Measurements from ENCODE around the gene LCNL1.

The LCNL1 gene

DNA sequence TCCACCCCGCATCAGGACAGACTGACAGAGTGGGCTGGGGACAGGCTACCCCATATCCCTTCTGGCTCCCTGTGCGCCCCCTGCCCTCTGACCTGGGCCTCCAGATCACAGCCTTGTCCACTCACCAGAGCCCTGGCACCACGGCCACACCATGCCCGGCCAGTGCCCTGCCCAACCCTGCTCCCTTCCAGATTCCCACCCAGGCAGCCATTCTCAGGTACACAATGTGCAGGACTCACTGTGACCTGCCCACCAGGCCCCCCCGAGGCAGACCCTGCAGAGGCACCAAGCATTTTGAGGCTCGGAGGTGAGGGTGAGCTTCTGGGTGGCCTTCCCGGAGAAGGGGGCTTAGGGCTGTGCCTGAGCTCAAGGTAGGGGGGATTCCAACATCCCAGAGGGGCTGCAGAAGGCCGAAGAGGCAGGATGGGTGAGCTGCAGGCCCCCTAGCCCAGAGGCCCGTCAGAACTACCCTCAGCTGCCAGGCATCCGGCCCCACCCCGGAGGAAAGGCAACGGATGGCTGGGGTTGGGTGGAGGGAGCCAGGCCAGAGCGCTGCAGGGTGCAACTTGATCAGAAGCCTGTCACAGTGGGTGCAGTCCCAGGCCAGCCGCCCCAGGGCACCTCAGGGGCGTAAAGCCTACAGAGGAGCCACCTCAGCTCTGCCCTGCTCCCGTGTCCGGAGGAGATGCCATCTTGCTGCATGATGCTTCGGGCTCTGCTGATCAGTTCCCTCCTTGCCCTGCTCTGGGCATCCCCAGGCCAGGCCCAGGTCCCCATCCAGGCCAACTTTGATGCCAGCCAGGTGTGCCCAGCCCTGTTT, at the start of gene LCNL1:
Gene LCNL1, plus strand, starts transcription at position 762 of the 820 bp plus-strand sequence. CDS start 594 bp downstream, outside the sequence.
- Histone ChIP-seq H3K4me1 (ENCODE audit: control insufficient read depth in 1 of 2, insufficient read depth in 2 of 2, low read length in 2 of 2) (peaks cover 0 to 7% of the 10 kb centered on the region in 2 donors), H3K9ac (ENCODE audit: low read depth in 1 of 2, low read length in 2 of 2) (no peak within 1 kb of the TSS), H3K27me3 (ENCODE audit: control insufficient read depth in 1 of 2, insufficient read depth in 2 of 2, low read length in 2 of 2) (peaks cover 18 to 22% of the 10 kb centered on the region in 2 donors), H3K36me3 (ENCODE audit: control insufficient read depth in 1 of 2, insufficient read depth in 2 of 2, low read length in 2 of 2) (no peaks in the 10 kb centered on the region), H3K9me3 (ENCODE audit: control insufficient read depth in 1 of 2, low read length in 2 of 2) (no peaks in the 10 kb centered on the region), H3K27ac (ENCODE audit: low read depth, low read length) (no peak within 1 kb of the TSS), H3K4me3 (ENCODE audit: low read depth in 1 of 2, low read length in 2 of 2) (no peak within 1 kb of the TSS)

- H3K27me3 ChIP-seq (ENCODE audit: control insufficient read depth in 1 of 2, insufficient read depth in 2 of 2, low read length in 2 of 2): no peaks in the 10 kb centered on the region
- H3K4me1 ChIP-seq (ENCODE audit: control insufficient read depth in 1 of 2, insufficient read depth in 2 of 2, low read length in 2 of 2): no peaks in the 10 kb centered on the region
- no peak overlapping the region for H3K4me3 ChIP-seq (ENCODE audit: low read depth in 1 of 2, low read length in 2 of 2)
- no peak overlapping the region for H3K9ac ChIP-seq (ENCODE audit: low read depth in 1 of 2, low read length in 2 of 2)
- no peak overlapping the region for H3K27ac ChIP-seq (ENCODE audit: low read depth, low read length)
- peaks cover 0 to 17% of the 10 kb centered on the region in 2 donors for H3K36me3 ChIP-seq (ENCODE audit: control insufficient read depth in 1 of 2, insufficient read depth in 2 of 2, low read length in 2 of 2)
- H3K9me3 ChIP-seq (ENCODE audit: control insufficient read depth in 1 of 2, low read length in 2 of 2): no peaks in the 10 kb centered on the region
Measured at GRCh38 chr9:136934277-136934676, 48.5 kb upstream of the LCNL1 start.

DNA sequence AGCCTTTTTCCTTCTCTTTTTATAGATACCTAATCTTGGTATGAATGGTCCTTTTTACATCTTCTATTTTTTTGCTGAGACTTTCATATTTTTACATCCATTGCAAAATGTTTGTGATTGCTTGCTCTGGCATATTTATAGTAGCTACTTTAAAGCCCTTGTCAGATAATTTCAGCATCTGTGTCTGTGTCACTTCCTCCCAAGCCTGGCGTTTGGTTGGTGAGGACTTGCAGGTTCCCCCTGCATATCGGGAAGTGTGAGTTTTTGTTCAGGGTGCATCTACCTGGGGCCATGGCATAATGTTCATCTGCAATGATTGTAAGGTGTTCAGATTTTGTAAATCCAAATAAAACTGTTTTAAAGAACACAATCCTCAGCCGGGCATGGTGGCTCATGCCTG, 47.1 kb upstream of the LCNL1 start:
- Histone ChIP-seq H3K4me1 (ENCODE audit: control insufficient read depth in 1 of 2, insufficient read depth in 2 of 2, low read length in 2 of 2) (no peaks in the 10 kb centered on the region), H3K27me3 (ENCODE audit: control insufficient read depth in 1 of 2, insufficient read depth in 2 of 2, low read length in 2 of 2) (no peaks in the 10 kb centered on the region), H3K27ac (ENCODE audit: low read depth, low read length) (no peak overlapping the region), H3K9ac (ENCODE audit: low read depth in 1 of 2, low read length in 2 of 2) (no peak overlapping the region), H3K4me3 (ENCODE audit: low read depth in 1 of 2, low read length in 2 of 2) (no peak overlapping the region), H3K9me3 (ENCODE audit: control insufficient read depth in 1 of 2, low read length in 2 of 2) (no peaks in the 10 kb centered on the region), H3K36me3 (ENCODE audit: control insufficient read depth in 1 of 2, insufficient read depth in 2 of 2, low read length in 2 of 2) (peaks cover 8 to 27% of the 10 kb centered on the region in 2 donors)

DNA sequence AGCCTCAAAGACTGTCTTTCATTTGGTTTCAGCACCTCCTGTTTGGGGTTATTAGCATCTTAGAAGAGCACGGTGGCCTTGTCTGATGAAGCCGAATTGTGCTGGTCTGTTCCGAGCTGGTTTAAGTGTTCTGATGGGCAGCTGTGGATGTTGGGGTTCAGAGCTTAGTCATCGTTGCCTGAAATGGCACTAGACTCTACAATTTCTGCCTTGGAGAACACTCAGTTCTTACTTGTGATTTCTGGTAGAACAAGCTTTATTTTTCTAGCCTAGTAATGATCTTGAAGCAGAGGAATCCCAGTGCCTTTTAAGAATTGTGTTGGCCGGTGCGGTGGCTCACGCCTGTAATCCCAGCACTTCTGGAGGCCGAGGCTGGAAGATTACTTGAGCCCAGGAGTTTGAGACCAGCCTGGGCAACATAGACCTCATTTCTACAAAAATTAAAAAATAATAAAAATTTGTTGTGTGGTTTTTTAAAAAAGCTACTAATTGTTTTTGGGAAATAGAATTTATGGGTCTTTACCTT, 46.1 kb upstream of the LCNL1 start:
- H3K27me3 ChIP-seq (ENCODE audit: control insufficient read depth in 1 of 2, insufficient read depth in 2 of 2, low read length in 2 of 2): no peaks in the 10 kb centered on the region
- peaks cover 19 to 38% of the 10 kb centered on the region in 2 donors for H3K36me3 ChIP-seq (ENCODE audit: control insufficient read depth in 1 of 2, insufficient read depth in 2 of 2, low read length in 2 of 2)
- no peak overlapping the region for H3K27ac ChIP-seq (ENCODE audit: low read depth, low read length)
- H3K4me1 ChIP-seq (ENCODE audit: control insufficient read depth in 1 of 2, insufficient read depth in 2 of 2, low read length in 2 of 2): no peaks in the 10 kb centered on the region
- no peak overlapping the region for H3K9ac ChIP-seq (ENCODE audit: low read depth in 1 of 2, low read length in 2 of 2)
- H3K9me3 ChIP-seq (ENCODE audit: control insufficient read depth in 1 of 2, low read length in 2 of 2): no peaks in the 10 kb centered on the region
- no peak overlapping the region for H3K4me3 ChIP-seq (ENCODE audit: low read depth in 1 of 2, low read length in 2 of 2)

- Histone ChIP-seq H3K4me3 (ENCODE audit: low read depth in 1 of 2, low read length in 2 of 2) (no peak overlapping the region), H3K27me3 (ENCODE audit: control insufficient read depth in 1 of 2, insufficient read depth in 2 of 2, low read length in 2 of 2) (no peaks in the 10 kb centered on the region), H3K36me3 (ENCODE audit: control insufficient read depth in 1 of 2, insufficient read depth in 2 of 2, low read length in 2 of 2) (peaks cover 24 to 44% of the 10 kb centered on the region in 2 donors), H3K27ac (ENCODE audit: low read depth, low read length) (no peak overlapping the region), H3K4me1 (ENCODE audit: control insufficient read depth in 1 of 2, insufficient read depth in 2 of 2, low read length in 2 of 2) (no peaks in the 10 kb centered on the region), H3K9me3 (ENCODE audit: control insufficient read depth in 1 of 2, low read length in 2 of 2) (no peaks in the 10 kb centered on the region), H3K9ac (ENCODE audit: low read depth in 1 of 2, low read length in 2 of 2) (no peak overlapping the region)
Measured at GRCh38 chr9:136937186-136938001, 45.4 kb upstream of the LCNL1 start.

DNA sequence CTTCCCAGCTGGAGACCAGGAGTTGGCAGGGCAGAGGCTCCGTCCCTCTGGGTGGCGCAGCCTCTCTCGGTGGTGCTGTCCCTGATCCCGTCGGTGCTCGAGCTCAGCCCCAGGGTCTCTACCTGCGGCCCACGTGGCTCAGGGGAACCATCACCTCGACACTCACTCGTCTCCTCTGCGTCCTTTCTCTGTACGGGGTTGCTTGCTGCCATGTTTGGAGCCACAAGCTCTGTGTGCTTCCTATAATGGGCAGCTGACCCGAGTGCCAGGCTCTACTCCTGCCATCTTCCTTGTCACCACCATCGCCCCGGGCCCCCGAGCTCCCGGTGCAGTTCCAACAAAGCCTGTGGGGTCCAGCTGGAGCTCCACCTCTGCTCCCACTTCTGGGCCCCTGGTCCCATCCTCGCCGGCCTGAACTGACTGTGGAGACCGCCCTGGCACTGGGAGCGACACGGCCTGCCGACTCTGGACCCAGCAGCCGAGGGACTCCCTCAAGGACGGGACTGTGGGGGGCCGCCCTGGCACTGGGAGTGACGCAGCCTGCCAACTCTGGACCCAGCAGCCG, 43.3 kb upstream of the LCNL1 start:
- Histone ChIP-seq H3K36me3 (ENCODE audit: control insufficient read depth in 1 of 2, insufficient read depth in 2 of 2, low read length in 2 of 2) (peaks cover 28 to 53% of the 10 kb centered on the region in 2 donors), H3K9ac (ENCODE audit: low read depth in 1 of 2, low read length in 2 of 2) (no peak overlapping the region), H3K4me1 (ENCODE audit: control insufficient read depth in 1 of 2, insufficient read depth in 2 of 2, low read length in 2 of 2) (peaks cover 0 to 14% of the 10 kb centered on the region in 2 donors), H3K4me3 (ENCODE audit: low read depth in 1 of 2, low read length in 2 of 2) (no peak overlapping the region), H3K9me3 (ENCODE audit: control insufficient read depth in 1 of 2, low read length in 2 of 2) (no peaks in the 10 kb centered on the region), H3K27me3 (ENCODE audit: control insufficient read depth in 1 of 2, insufficient read depth in 2 of 2, low read length in 2 of 2) (no peaks in the 10 kb centered on the region), H3K27ac (ENCODE audit: low read depth, low read length) (no peak overlapping the region)

GRCh38 chr9:136939996-136940525, 42.7 kb upstream of the LCNL1 start:
- peaks cover 28 to 53% of the 10 kb centered on the region in 2 donors for H3K36me3 ChIP-seq (ENCODE audit: control insufficient read depth in 1 of 2, insufficient read depth in 2 of 2, low read length in 2 of 2)
- H3K27me3 ChIP-seq (ENCODE audit: control insufficient read depth in 1 of 2, insufficient read depth in 2 of 2, low read length in 2 of 2): no peaks in the 10 kb centered on the region
- H3K4me3 ChIP-seq (ENCODE audit: low read depth in 1 of 2, low read length in 2 of 2): no peak overlapping the region
- H3K9ac ChIP-seq (ENCODE audit: low read depth in 1 of 2, low read length in 2 of 2): no peak overlapping the region
- peaks cover 3 to 18% of the 10 kb centered on the region in 2 donors for H3K4me1 ChIP-seq (ENCODE audit: control insufficient read depth in 1 of 2, insufficient read depth in 2 of 2, low read length in 2 of 2)
- no peak overlapping the region for H3K27ac ChIP-seq (ENCODE audit: low read depth, low read length)
- H3K9me3 ChIP-seq (ENCODE audit: control insufficient read depth in 1 of 2, low read length in 2 of 2): no peaks in the 10 kb centered on the region

- H3K9ac ChIP-seq (ENCODE audit: low read depth in 1 of 2, low read length in 2 of 2): no peak overlapping the region
- H3K4me1 ChIP-seq (ENCODE audit: control insufficient read depth in 1 of 2, insufficient read depth in 2 of 2, low read length in 2 of 2): peaks cover 3 to 22% of the 10 kb centered on the region in 2 donors
- H3K4me3 ChIP-seq (ENCODE audit: low read depth in 1 of 2, low read length in 2 of 2): no peak overlapping the region
Measured at GRCh38 chr9:136940526-136941230, 42.1 kb upstream of the LCNL1 start.

GRCh38 chr9:136941231-136942111, 41.3 kb upstream of the LCNL1 start:
- H3K4me3 ChIP-seq (ENCODE audit: low read depth in 1 of 2, low read length in 2 of 2): no peak overlapping the region
- H3K4me1 ChIP-seq (ENCODE audit: control insufficient read depth in 1 of 2, insufficient read depth in 2 of 2, low read length in 2 of 2): peaks cover 3 to 22% of the 10 kb centered on the region in 2 donors
- H3K9me3 ChIP-seq (ENCODE audit: control insufficient read depth in 1 of 2, low read length in 2 of 2): no peaks in the 10 kb centered on the region
- H3K27me3 ChIP-seq (ENCODE audit: control insufficient read depth in 1 of 2, insufficient read depth in 2 of 2, low read length in 2 of 2): no peaks in the 10 kb centered on the region
- no peak overlapping the region for H3K27ac ChIP-seq (ENCODE audit: low read depth, low read length)
- H3K9ac ChIP-seq (ENCODE audit: low read depth in 1 of 2, low read length in 2 of 2): no peak overlapping the region
- H3K36me3 ChIP-seq (ENCODE audit: control insufficient read depth in 1 of 2, insufficient read depth in 2 of 2, low read length in 2 of 2): peaks cover 28 to 53% of the 10 kb centered on the region in 2 donors

More at GRCh38 chr9:136940526-136941230, 42.1 kb upstream of the LCNL1 start:
- Histone ChIP-seq H3K27me3 (ENCODE audit: control insufficient read depth in 1 of 2, insufficient read depth in 2 of 2, low read length in 2 of 2) (no peaks in the 10 kb centered on the region), H3K27ac (ENCODE audit: low read depth, low read length) (no peak overlapping the region), H3K36me3 (ENCODE audit: control insufficient read depth in 1 of 2, insufficient read depth in 2 of 2, low read length in 2 of 2) (peaks cover 28 to 53% of the 10 kb centered on the region in 2 donors), H3K9me3 (ENCODE audit: control insufficient read depth in 1 of 2, low read length in 2 of 2) (no peaks in the 10 kb centered on the region)
